ENCODE measurements around the gene VN1R5. TPM values are rescaled to one million over a fixed set of nuclear protein-coding genes. Genes with fewer than 3 reads are reported as not detected.

Gene VN1R5
- total and polyA plus RNA-seq, 2 of the 4 experiments (the other 2 are of a cell fraction): not detected

DNA sequence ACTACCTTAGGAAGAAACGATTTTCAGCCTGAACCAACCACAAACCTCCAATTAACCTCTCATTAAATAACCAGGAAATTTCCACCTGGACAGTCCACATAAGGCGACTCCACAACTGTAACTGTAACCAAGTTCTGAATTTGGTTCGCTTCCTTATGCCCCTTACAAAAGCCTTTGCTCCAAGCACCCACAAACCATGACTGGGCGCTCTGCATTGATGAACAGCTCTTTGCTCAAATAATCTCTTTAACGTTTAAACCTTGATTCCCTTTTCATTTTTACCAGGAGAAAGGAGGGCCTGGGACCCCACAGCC, 45.9 kb upstream of the VN1R5 start:
- Histone ChIP-seq H3K18ac (ENCODE audit: low read depth, low read length) (no peak overlapping the region), H3K14ac (replicated peaks; ENCODE audit: low read depth, low read length) (no peak overlapping the region; the same call in 1 of the 2 replicates), H3K27me3 (ENCODE audit: control insufficient read depth, insufficient read depth, low read length) (no peaks in the 10 kb centered on the region), H3K79me1 (ENCODE audit: low read depth in 1 of 2, low read length in 2 of 2) (peaks cover 11 to 22% of the 10 kb centered on the region in 2 experiments), H3K4me2 (ENCODE audit: low read depth, low read length) (peak overlapping the region; percentile 78), H2AFZ (replicated peaks; ENCODE audit: low read length, poor library complexity) (peak overlapping the region; percentile 98), H3K4me1 (ENCODE audit: control insufficient read depth, insufficient read depth, low read length) (peaks cover 3% of the 10 kb centered on the region), H4K5ac (ENCODE audit: low read depth, low read length) (no peak overlapping the region), H2AK5ac (ENCODE audit: low read depth, low read length) (no peak overlapping the region), H3K23ac (ENCODE audit: low read depth, low read length) (0 out of 2 replicates have a peak overlapping the region, but pooled peaks have one; percentile 50), H3K9ac (ENCODE audit: low read depth, low read length) (peak overlapping the region; percentile 62), H4K20me1 (ENCODE audit: insufficient read depth, low read length) (0 out of 2 replicates have a peak, but pooled peaks cover 7% of the 10 kb centered on the region), H4K91ac (ENCODE audit: insufficient read depth, low read depth, low read length) (peak overlapping the region; percentile 34; the same call in 1 of the 2 replicates), H3K9me3 (ENCODE audit: control insufficient read depth, insufficient read depth, low read length) (peaks cover 2% of the 10 kb centered on the region; the same call in 1 of the 2 replicates), H4K8ac (ENCODE audit: low read depth in 2 of 2, low read length in 2 of 2) (no peak overlapping the region; a peak in 1 of 4 replicates), H2BK20ac (ENCODE audit: low read depth, low read length) (no peak overlapping the region), H2BK120ac (ENCODE audit: low read depth, low read length) (no peak overlapping the region), H3K4ac (ENCODE audit: low read depth, low read length) (0 out of 2 replicates have a peak overlapping the region, but pooled peaks have one; percentile 10), H3K9me1 (ENCODE audit: insufficient read depth, low read length) (peaks cover 6% of the 10 kb centered on the region), H2BK5ac (ENCODE audit: low read depth, low read length, poor library complexity, severe bottlenecking) (no peak overlapping the region), H2BK15ac (ENCODE audit: low read depth, low read length) (no peak overlapping the region), H3K4me3 (ENCODE audit: insufficient read depth, low read depth, low read length) (peak overlapping the region; percentile 79), H3K36me3 (ENCODE audit: control insufficient read depth, insufficient read depth, low read length) (0 out of 2 replicates have a peak, but pooled peaks cover 2% of the 10 kb centered on the region), H3K56ac (ENCODE audit: extremely low read depth, insufficient read depth, low read length) (peak overlapping the region; percentile 29; the same call in 1 of the 2 replicates), H3K27ac (ENCODE audit: insufficient read depth, low read length) (peak overlapping the region; percentile 30; the same call in 1 of the 2 replicates), H2AK9ac (replicated peaks; ENCODE audit: low read depth, low read length, poor library complexity) (peak overlapping the region; percentile 84)
- dilution Hi-C loops (cut with HindIII; ENCODE audit: low sequenced_read_pairs, unreplicated experiment): no loop called here
- ChIA-PET CTCF (interaction anchor here (1.0 kb wide), 1 partner anchor 163 kb away, joined by 3 read pairs; no protein-coding TSS in a partner anchor), POLR2A (ENCODE audit: unreplicated experiment) (no interaction called here)
- intact Hi-C loops (cut with micrococcal nuclease): loop anchor here (5.0 kb wide), 2 partner anchors 107 to 122 kb away; partner anchors contain the start of gene ZNF496
- 0% methylated on average over 2 of the region's 5 CpGs; no CpG with 5 or more reads in 1 of the 2 experiments for WGBS, 2 experiments (ENCODE audit: extremely low coverage in 2 of 2, insufficient read length in 1 of 2)
- TF ChIP-seq BHLHE40 (IDR thresholded peaks at IDR 0.05; ENCODE audit: low read depth, low read length) (no peak), SMC3 (IDR thresholded peaks at IDR 0.05; ENCODE audit: low read depth, low read length) (no peak), MAZ (IDR thresholded peaks at IDR 0.05; ENCODE audit: borderline replicate concordance, low read depth, low read length) (no peak), POLR2A (IDR thresholded peaks at IDR 0.05; ENCODE audit: low read depth, low read length) (no peak), RCOR1 (IDR thresholded peaks at IDR 0.05; ENCODE audit: insufficient replicate concordance, low read length) (no peak), FOS (IDR thresholded peaks at IDR 0.05; ENCODE audit: low read depth, low read length) (no peak), CHD1 (IDR thresholded peaks at IDR 0.05; ENCODE audit: low read depth, low read length) (no peak), MAFK (IDR thresholded peaks at IDR 0.05; ENCODE audit: low read depth, low read length) (no peak), NFE2L2 (IDR thresholded peaks at IDR 0.05; ENCODE audit: low read depth, low read length) (no peak), CEBPB (IDR thresholded peaks at IDR 0.05; ENCODE audit: low read depth, low read length) (no peak)
- TF ChIP-seq, protein P1, sequence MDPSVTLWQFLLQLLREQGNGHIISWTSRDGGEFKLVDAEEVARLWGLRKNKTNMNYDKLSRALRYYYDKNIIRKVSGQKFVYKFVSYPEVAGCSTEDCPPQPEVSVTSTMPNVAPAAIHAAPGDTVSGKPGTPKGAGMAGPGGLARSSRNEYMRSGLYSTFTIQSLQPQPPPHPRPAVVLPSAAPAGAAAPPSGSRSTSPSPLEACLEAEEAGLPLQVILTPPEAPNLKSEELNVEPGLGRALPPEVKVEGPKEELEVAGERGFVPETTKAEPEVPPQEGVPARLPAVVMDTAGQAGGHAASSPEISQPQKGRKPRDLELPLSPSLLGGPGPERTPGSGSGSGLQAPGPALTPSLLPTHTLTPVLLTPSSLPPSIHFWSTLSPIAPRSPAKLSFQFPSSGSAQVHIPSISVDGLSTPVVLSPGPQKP (IDR thresholded peaks at IDR 0.05; ENCODE audit: borderline replicate concordance, low read depth, low read length): no peak
- DNase-seq: peak; percentile 15
- ATAC-seq (ENCODE audit: low read depth): no peak
- in situ Hi-C loops (cut with MboI; ENCODE audit: low sequenced_read_pairs): no loop called here
- no TSS peak for BruUV-seq (replicated peaks)
